ENCODE measurements around the gene GPR26. TPM values are rescaled to one million over a fixed set of nuclear protein-coding genes. Genes with fewer than 3 reads are reported as not detected.

The GPR26 gene
- total RNA-seq, 2 donors from 2014 or later, result not detected

DNA sequence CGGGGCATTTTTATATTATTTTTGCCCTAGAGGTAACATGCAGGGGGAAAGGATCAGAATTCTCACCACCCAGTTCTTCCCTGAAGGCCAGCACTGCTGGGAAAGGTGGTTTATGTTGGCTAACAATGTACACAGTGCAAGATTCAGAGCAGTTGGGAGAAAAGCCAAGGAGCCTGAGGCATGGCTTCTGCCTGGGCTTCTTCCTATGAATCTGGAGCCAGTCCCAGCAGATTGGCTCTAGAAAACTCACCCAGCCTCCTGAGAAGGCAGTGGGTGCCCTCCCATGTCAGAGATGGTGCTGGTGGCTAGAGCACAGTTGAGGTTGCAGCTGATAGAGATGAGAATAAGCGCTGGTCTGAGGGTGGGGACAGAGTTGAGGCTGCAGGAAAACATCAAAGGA is 44.7 kb upstream of the GPR26 start:
- DNase-seq (ENCODE audit: low spot score) (no peak), ATAC-seq (ENCODE audit: insufficient number of reproducible peaks, low FRiP score, low read depth) (no peak)
- Histone ChIP-seq H3K27me3 (replicated peaks; ENCODE audit: insufficient read depth) (no peaks in the 10 kb centered on the region), H3K9me3 (no peaks in the 10 kb centered on the region), H3K4me3 (no peak overlapping the region), H3K36me3 (no peaks in the 10 kb centered on the region), H3K4me1 (ENCODE audit: control insufficient read depth in 1 of 2, low read depth in 2 of 2) (no peaks in the 10 kb centered on the region), H3K27ac (no peak overlapping the region)
- TF ChIP-seq, protein P1, sequence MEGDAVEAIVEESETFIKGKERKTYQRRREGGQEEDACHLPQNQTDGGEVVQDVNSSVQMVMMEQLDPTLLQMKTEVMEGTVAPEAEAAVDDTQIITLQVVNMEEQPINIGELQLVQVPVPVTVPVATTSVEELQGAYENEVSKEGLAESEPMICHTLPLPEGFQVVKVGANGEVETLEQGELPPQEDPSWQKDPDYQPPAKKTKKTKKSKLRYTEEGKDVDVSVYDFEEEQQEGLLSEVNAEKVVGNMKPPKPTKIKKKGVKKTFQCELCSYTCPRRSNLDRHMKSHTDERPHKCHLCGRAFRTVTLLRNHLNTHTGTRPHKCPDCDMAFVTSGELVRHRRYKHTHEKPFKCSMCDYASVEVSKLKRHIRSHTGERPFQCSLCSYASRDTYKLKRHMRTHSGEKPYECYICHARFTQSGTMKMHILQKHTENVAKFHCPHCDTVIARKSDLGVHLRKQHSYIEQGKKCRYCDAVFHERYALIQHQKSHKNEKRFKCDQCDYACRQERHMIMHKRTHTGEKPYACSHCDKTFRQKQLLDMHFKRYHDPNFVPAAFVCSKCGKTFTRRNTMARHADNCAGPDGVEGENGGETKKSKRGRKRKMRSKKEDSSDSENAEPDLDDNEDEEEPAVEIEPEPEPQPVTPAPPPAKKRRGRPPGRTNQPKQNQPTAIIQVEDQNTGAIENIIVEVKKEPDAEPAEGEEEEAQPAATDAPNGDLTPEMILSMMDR (IDR thresholded peaks at IDR 0.05), result no peak

DNA sequence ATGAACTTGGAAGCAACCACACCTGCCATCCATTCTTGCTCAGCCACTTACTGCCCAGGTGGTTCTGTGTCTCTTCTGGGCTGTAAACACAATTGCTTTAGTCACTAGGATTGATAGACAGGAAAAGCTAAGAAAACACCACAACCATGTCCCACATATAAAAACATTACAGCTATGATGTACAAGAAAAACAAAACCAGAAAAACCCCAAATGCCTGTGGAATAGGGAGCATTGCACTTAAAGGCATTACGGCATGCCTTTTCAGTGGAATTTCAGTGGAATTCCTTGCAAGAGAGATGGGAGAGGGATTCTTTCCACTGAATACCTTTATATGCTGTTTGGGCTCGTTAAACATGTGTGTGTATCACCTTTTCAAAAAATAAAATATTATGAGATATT is 44.2 kb upstream of the GPR26 start:
- ATAC-seq (ENCODE audit: insufficient number of reproducible peaks, low FRiP score, low read depth), result no peak
- Histone ChIP-seq H3K4me1 (ENCODE audit: control insufficient read depth in 1 of 2, low read depth in 2 of 2) (no peaks in the 10 kb centered on the region), H3K36me3 (no peaks in the 10 kb centered on the region), H3K9me3 (no peaks in the 10 kb centered on the region), H3K27me3 (replicated peaks; ENCODE audit: insufficient read depth) (no peaks in the 10 kb centered on the region), H3K27ac (no peak overlapping the region), H3K4me3 (no peak overlapping the region)
- no peak for DNase-seq (ENCODE audit: low spot score)
- TF ChIP-seq, protein P1 (IDR thresholded peaks at IDR 0.05), result no peak

DNA sequence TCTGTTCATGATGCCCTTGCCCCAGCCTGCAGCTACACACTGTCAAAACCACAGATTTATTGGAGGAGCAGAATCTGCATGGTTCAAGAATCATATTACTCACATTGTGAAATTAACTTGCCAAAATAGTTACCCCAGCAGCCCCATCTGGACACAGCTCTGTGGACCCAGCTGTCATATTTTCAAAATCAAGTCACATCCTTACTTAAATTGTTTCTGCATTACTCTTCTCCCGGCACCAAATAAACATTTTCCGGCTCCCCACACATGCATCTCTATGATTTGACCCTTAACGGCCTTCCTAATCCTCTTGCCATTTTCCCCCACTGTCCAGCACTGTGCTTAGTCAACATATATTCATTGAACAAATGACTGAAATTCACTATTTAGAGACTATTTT is 43.8 kb upstream of the GPR26 start:
- DNase-seq (ENCODE audit: low spot score) (no peak), ATAC-seq (ENCODE audit: insufficient number of reproducible peaks, low FRiP score, low read depth) (no peak)
- H3K9me3 ChIP-seq, result no peaks in the 10 kb centered on the region
- no peak overlapping the region for H3K4me3 ChIP-seq
- TF ChIP-seq, protein P1 (IDR thresholded peaks at IDR 0.05), result no peak
- H3K27me3 ChIP-seq (replicated peaks; ENCODE audit: insufficient read depth), result no peaks in the 10 kb centered on the region
- H3K27ac ChIP-seq, result no peak overlapping the region
- H3K4me1 ChIP-seq (ENCODE audit: control insufficient read depth in 1 of 2, low read depth in 2 of 2), result no peaks in the 10 kb centered on the region
- H3K36me3 ChIP-seq, result no peaks in the 10 kb centered on the region

DNA sequence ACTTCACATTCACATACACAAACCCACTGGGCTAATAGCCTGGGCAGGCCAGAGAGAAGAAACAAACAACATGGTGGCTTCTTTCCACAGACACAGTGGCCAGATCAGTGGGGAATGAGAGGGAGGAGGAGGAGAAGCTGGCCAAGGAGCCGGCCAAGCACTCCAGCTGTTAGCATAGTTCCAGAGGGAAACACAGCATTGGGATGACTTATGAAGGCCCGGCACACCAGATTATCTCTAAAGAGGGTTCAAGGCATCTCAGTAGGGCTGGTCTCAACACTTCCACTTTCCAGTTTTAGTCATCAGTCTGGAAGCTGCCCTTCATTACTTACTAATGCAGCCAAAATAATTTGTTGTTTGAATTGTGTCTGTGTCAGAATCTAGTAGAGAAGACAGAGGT is 42.1 kb upstream of the GPR26 start:
- ATAC-seq (ENCODE audit: insufficient number of reproducible peaks, low FRiP score, low read depth), result no peak
- Histone ChIP-seq H3K4me1 (ENCODE audit: control insufficient read depth in 1 of 2, low read depth in 2 of 2) (no peaks in the 10 kb centered on the region), H3K4me3 (no peak overlapping the region), H3K36me3 (no peaks in the 10 kb centered on the region), H3K27me3 (replicated peaks; ENCODE audit: insufficient read depth) (no peaks in the 10 kb centered on the region), H3K9me3 (peaks cover 2% of the 10 kb centered on the region), H3K27ac (no peak overlapping the region)
- TF ChIP-seq, protein P1 (IDR thresholded peaks at IDR 0.05), result no peak
- DNase-seq (ENCODE audit: low spot score), result no peak

DNA sequence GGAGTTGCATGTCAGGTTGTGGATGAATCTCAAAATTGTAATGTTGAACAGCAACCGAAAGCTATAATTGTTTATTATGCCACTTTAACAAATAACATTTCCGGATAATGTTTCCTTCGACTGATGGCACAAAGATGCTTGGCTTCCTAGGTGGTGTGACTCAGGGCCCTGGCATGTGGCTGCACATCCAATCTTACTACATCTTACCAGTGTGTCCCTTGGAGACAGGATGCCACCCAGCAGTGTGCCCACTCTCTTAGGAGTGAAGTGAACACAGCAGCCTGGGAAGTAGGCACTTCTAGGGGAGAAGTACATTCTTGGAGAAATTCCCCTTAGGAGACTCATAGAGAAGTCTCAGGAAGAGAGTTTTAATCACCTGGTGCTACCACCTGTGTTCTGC is 33.0 kb upstream of the GPR26 start:
- Histone ChIP-seq H3K9me3 (peaks cover 6% of the 10 kb centered on the region), H3K4me1 (ENCODE audit: control insufficient read depth in 1 of 2, low read depth in 2 of 2) (no peaks in the 10 kb centered on the region), H3K36me3 (no peaks in the 10 kb centered on the region), H3K27me3 (replicated peaks; ENCODE audit: insufficient read depth) (no peaks in the 10 kb centered on the region), H3K27ac (no peak overlapping the region), H3K4me3 (no peak overlapping the region)
- no peak for DNase-seq (ENCODE audit: low spot score)
- TF ChIP-seq, protein P1 (IDR thresholded peaks at IDR 0.05), result no peak
- no peak for ATAC-seq (ENCODE audit: insufficient number of reproducible peaks, low FRiP score, low read depth)
